ENCODE measurements around the gene MOSMO. TPM values are rescaled to one million over a fixed set of nuclear protein-coding genes. Genes with fewer than 3 reads are reported as not detected.

MOSMO gene
- total and polyA plus RNA-seq, 5 donors from 2014 or later: 3.9 to 13.1 (median 4.2) TPM

DNA sequence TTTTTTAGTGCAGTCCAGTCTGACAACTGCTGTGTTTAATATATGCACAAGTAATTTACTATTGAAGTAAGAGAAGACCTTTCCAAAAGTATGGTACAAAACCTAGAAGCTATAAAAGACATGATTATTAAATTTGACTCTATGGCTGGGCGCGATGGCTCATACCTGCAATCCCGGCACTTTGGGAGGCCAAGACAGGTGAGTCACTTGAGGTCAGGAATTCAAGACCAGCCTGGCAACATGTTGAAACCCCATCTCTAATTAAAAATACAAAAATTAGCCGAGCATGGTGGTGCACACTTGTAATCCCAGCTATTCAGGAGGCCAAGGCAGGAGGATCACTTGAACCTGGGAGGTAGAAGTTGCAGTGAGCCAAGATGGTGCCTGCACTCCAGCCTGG lies 43.1 kb downstream of the MOSMO start:
- Mint-ChIP-seq H3K36me3 (no peaks in the 10 kb centered on the region), H3K9me3 (no peaks in the 10 kb centered on the region), H3K27ac (no peak overlapping the region), H3K4me3 (no peak overlapping the region), H3K27me3 (no peaks in the 10 kb centered on the region), H3K4me1 (peaks cover 19 to 33% (median 26%) of the 10 kb centered on the region in 4 donors)
- no peaks in the 10 kb centered on the region for H3K36me3 ChIP-seq (ENCODE audit: control insufficient read depth, insufficient read depth, low read length)
- no peaks in the 10 kb centered on the region for H3K27me3 ChIP-seq (ENCODE audit: control insufficient read depth, insufficient read depth, low read length)
- DNase-seq (no peak), ATAC-seq (ENCODE audit: low read depth in 2 of 2) (no peak)
- no peak overlapping the region for H3K4me3 ChIP-seq (ENCODE audit: low read depth, low read length)
- H3K4me1 ChIP-seq (ENCODE audit: control insufficient read depth, insufficient read depth, low read length, poor library complexity, severe bottlenecking): peaks cover 16% of the 10 kb centered on the region
- no peaks in the 10 kb centered on the region for H3K9me3 ChIP-seq (ENCODE audit: control insufficient read depth in 2 of 2, low read length in 2 of 2)
- no peak overlapping the region for H3K27ac ChIP-seq (ENCODE audit: insufficient read depth, low read length, poor library complexity, severe bottlenecking)

DNA sequence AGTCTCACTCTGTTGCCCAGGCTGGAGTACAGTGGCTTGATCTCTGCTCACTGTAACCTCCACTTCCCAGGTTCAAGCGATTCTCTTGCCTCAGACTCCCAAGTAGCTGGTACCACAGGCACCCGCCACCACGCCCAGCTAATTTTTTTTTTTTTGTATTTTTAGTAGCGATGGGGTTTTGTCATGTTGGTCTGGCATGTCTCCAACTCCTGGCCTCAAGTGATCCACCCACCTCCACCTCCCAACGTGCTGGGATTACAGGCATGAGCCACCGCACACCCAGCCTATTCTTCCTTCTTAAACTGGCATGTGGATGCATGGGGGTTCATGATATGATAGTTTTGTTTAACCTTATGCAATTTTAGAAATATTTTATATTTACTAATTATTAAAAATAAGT lies 45.1 kb downstream of the MOSMO start:
- peaks cover 4% of the 10 kb centered on the region for H3K36me3 Mint-ChIP-seq
- no peaks in the 10 kb centered on the region for H3K27me3 ChIP-seq (ENCODE audit: control insufficient read depth, insufficient read depth, low read length)
- peaks cover 16% of the 10 kb centered on the region for H3K4me1 ChIP-seq (ENCODE audit: control insufficient read depth, insufficient read depth, low read length, poor library complexity, severe bottlenecking)
- H3K9me3 Mint-ChIP-seq: no peaks in the 10 kb centered on the region
- no peaks in the 10 kb centered on the region for H3K36me3 ChIP-seq (ENCODE audit: control insufficient read depth, insufficient read depth, low read length)
- H3K27ac Mint-ChIP-seq: no peak overlapping the region
- peak overlapping the region in 1 of 4 donors; percentile 36 for H3K4me3 Mint-ChIP-seq
- peaks cover 17 to 31% (median 26%) of the 10 kb centered on the region in 4 donors for H3K4me1 Mint-ChIP-seq
- H3K27me3 Mint-ChIP-seq: no peaks in the 10 kb centered on the region
- no peak for DNase-seq
- no peak overlapping the region for H3K27ac ChIP-seq (ENCODE audit: insufficient read depth, low read length, poor library complexity, severe bottlenecking)
- H3K9me3 ChIP-seq (ENCODE audit: control insufficient read depth in 2 of 2, low read length in 2 of 2): no peaks in the 10 kb centered on the region
- no peak for ATAC-seq (ENCODE audit: low read depth in 2 of 2)
- no peak overlapping the region for H3K4me3 ChIP-seq (ENCODE audit: low read depth, low read length)

GRCh38 chr16:22053921-22054341 lies 46.0 kb downstream of the MOSMO start:
- no peak for ATAC-seq (ENCODE audit: low read depth in 2 of 2)
- Histone ChIP-seq H3K27me3 (ENCODE audit: control insufficient read depth, insufficient read depth, low read length) (no peaks in the 10 kb centered on the region), H3K4me1 (ENCODE audit: control insufficient read depth, insufficient read depth, low read length, poor library complexity, severe bottlenecking) (peaks cover 16% of the 10 kb centered on the region), H3K36me3 (ENCODE audit: control insufficient read depth, insufficient read depth, low read length) (no peaks in the 10 kb centered on the region), H3K27ac (ENCODE audit: insufficient read depth, low read length, poor library complexity, severe bottlenecking) (no peak overlapping the region), H3K9me3 (ENCODE audit: control insufficient read depth in 2 of 2, low read length in 2 of 2) (no peaks in the 10 kb centered on the region), H3K4me3 (ENCODE audit: low read depth, low read length) (no peak overlapping the region)
- H3K4me3 Mint-ChIP-seq: no peak overlapping the region
- peaks cover 10% of the 10 kb centered on the region for H3K36me3 Mint-ChIP-seq
- peak in 1 of 3 donors; percentile 28 for DNase-seq
- H3K4me1 Mint-ChIP-seq: peaks cover 19 to 35% (median 27%) of the 10 kb centered on the region in 4 donors
- H3K27ac Mint-ChIP-seq: peak overlapping the region in 1 of 3 donors; percentile 75
- no peaks in the 10 kb centered on the region for H3K27me3 Mint-ChIP-seq
- H3K9me3 Mint-ChIP-seq: no peaks in the 10 kb centered on the region

DNA sequence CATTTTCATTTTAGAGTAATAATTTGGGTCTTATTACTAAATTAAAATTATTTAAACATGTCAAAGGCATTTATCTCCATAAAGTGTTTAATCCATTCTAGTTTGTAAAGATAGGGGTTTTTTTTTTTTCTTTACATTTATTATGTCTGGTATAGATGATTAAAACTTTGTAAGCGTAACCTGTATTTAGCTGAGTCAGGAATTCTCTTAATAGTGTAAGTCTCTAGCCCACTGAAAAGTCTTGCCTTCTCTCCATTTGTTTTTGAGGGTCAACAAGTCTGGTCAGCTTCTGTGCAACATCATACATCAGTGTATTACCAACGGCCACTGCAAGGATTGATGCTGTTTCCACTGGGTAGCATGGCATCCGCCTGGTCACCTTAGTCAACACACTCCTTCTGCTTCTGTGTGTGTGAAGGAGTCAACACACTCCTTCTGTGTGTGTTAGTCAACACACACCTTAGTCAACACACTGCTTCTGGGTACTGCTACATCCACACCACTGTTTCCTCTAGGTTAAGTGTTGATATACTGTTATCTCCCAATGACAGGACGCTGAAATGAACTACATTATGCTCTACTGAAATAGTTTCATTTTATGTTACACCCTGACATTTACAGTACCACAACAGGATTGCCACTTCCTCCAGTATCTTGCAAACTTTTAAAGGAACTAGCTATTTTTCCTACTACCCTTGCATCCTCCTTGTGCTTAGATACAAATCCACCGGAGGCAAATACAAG lies 47.1 kb downstream of the MOSMO start:
- peaks cover 10% of the 10 kb centered on the region for H3K36me3 Mint-ChIP-seq
- Histone ChIP-seq H3K27ac (ENCODE audit: insufficient read depth, low read length, poor library complexity, severe bottlenecking) (peak overlapping the region; percentile 33), H3K36me3 (ENCODE audit: control insufficient read depth, insufficient read depth, low read length) (no peaks in the 10 kb centered on the region), H3K4me3 (ENCODE audit: low read depth, low read length) (peak overlapping the region; percentile 52), H3K4me1 (ENCODE audit: control insufficient read depth, insufficient read depth, low read length, poor library complexity, severe bottlenecking) (peaks cover 16% of the 10 kb centered on the region), H3K9me3 (ENCODE audit: control insufficient read depth in 2 of 2, low read length in 2 of 2) (no peaks in the 10 kb centered on the region), H3K27me3 (ENCODE audit: control insufficient read depth, insufficient read depth, low read length) (no peaks in the 10 kb centered on the region)
- H3K9me3 Mint-ChIP-seq: no peaks in the 10 kb centered on the region
- peak overlapping the region; percentile 27 to 66 (median 58) for H3K4me3 Mint-ChIP-seq
- ATAC-seq (ENCODE audit: low read depth in 2 of 2) (peak; percentile 59 to 64), DNase-seq (peak in 1 of 3 donors; percentile 79)
- no peaks in the 10 kb centered on the region for H3K27me3 Mint-ChIP-seq
- peaks cover 18 to 33% (median 27%) of the 10 kb centered on the region in 4 donors for H3K4me1 Mint-ChIP-seq
- H3K27ac Mint-ChIP-seq: peak overlapping the region; percentile 72 to 83 (median 77)

- H3K4me1 ChIP-seq (ENCODE audit: control insufficient read depth, insufficient read depth, low read length, poor library complexity, severe bottlenecking): peaks cover 16% of the 10 kb centered on the region
- ATAC-seq (ENCODE audit: low read depth in 2 of 2) (no peak), DNase-seq (no peak)
- H3K4me1 Mint-ChIP-seq: peaks cover 18 to 40% (median 30%) of the 10 kb centered on the region in 4 donors
- H3K9me3 ChIP-seq (ENCODE audit: control insufficient read depth in 2 of 2, low read length in 2 of 2): no peaks in the 10 kb centered on the region
- H3K4me3 ChIP-seq (ENCODE audit: low read depth, low read length): no peak overlapping the region
- no peaks in the 10 kb centered on the region for H3K27me3 ChIP-seq (ENCODE audit: control insufficient read depth, insufficient read depth, low read length)
- no peaks in the 10 kb centered on the region for H3K27me3 Mint-ChIP-seq
- H3K36me3 ChIP-seq (ENCODE audit: control insufficient read depth, insufficient read depth, low read length): no peaks in the 10 kb centered on the region
- H3K27ac ChIP-seq (ENCODE audit: insufficient read depth, low read length, poor library complexity, severe bottlenecking): no peak overlapping the region
- peak overlapping the region in 1 of 4 donors; percentile 70 for H3K4me3 Mint-ChIP-seq
- peaks cover 10% of the 10 kb centered on the region for H3K36me3 Mint-ChIP-seq
- no peaks in the 10 kb centered on the region for H3K9me3 Mint-ChIP-seq
- H3K27ac Mint-ChIP-seq: no peak overlapping the region
Observed at GRCh38 chr16:22055881-22056280, 48.0 kb downstream of the MOSMO start.

DNA sequence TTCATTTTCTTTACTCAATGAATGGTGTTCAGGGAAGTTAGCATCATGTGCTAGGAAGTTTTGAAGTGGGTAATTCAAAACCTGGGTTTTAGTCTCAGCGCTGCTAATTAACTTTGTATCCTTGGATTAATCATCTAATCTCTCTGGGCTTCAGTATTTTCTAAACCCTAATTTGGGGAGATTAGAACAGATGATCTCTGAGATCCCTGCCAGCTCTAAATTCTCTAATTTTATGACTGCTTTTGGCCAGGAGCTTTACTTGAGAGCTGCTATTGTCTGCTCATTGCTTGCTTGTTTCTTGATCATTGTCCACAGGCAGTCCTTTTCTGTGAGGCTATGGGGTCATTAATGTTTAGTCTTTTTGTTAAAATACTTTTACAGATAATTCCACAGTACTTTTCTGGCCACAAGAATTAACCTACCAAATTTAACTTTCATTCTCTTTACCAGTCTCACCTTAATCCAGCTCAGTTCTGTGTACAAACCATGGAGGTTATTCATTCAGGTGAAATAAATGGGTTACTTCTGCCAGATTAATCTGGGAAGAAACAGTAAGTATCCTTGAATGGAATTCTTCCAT lies 56.1 kb downstream of the MOSMO start:
- no peaks in the 10 kb centered on the region for H3K9me3 ChIP-seq (ENCODE audit: control insufficient read depth in 2 of 2, low read length in 2 of 2)
- no peak for DNase-seq

DNA sequence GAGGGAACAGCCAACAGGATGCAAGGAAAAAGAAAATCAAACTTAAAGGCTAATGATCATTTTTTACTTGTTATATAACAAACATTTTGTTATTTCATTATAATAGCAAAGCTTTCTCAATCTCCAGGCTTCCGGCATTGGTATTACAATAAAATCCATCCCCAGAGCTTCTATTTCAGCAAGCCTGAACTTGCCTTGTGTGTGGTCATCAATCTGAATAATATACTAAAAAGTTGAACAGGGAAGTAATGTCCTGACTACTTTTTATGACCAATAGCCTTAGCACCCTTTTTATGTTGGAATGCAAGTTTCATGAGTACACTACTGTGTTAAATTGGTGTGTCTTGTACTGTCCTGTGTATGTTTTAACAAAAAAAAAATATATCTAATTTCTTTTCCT lies 57.3 kb downstream of the MOSMO start:
- Mint-ChIP-seq H3K27me3 (no peaks in the 10 kb centered on the region), H3K4me3 (no peak overlapping the region), H3K36me3 (peaks cover 11% of the 10 kb centered on the region), H3K27ac (no peak overlapping the region), H3K9me3 (peaks cover 0 to 6% (median 1%) of the 10 kb centered on the region in 7 donors), H3K4me1 (peaks cover 7 to 15% (median 8%) of the 10 kb centered on the region in 4 donors)
- no peaks in the 10 kb centered on the region for H3K9me3 ChIP-seq (ENCODE audit: control insufficient read depth in 2 of 2, low read length in 2 of 2)
- no peaks in the 10 kb centered on the region for H3K4me1 ChIP-seq (ENCODE audit: control insufficient read depth, insufficient read depth, low read length, poor library complexity, severe bottlenecking)
- H3K27me3 ChIP-seq (ENCODE audit: control insufficient read depth, insufficient read depth, low read length): no peaks in the 10 kb centered on the region
- no peak overlapping the region for H3K27ac ChIP-seq (ENCODE audit: insufficient read depth, low read length, poor library complexity, severe bottlenecking)
- no peak for DNase-seq
- no peak for ATAC-seq (ENCODE audit: low read depth in 2 of 2)
- no peak overlapping the region for H3K4me3 ChIP-seq (ENCODE audit: low read depth, low read length)
- peaks cover 4% of the 10 kb centered on the region for H3K36me3 ChIP-seq (ENCODE audit: control insufficient read depth, insufficient read depth, low read length)

More for the DNA sequence above, 56.1 kb downstream of the MOSMO start:
- Mint-ChIP-seq H3K4me1 (peaks cover 8 to 16% (median 10%) of the 10 kb centered on the region in 4 donors), H3K9me3 (peaks cover 0 to 6% (median 1%) of the 10 kb centered on the region in 7 donors), H3K4me3 (peak overlapping the region in 1 of 4 donors; percentile 24), H3K36me3 (peaks cover 11% of the 10 kb centered on the region), H3K27me3 (no peaks in the 10 kb centered on the region), H3K27ac (peak overlapping the region in 1 of 3 donors; percentile 52)
- no peak overlapping the region for H3K27ac ChIP-seq (ENCODE audit: insufficient read depth, low read length, poor library complexity, severe bottlenecking)
- H3K27me3 ChIP-seq (ENCODE audit: control insufficient read depth, insufficient read depth, low read length): no peaks in the 10 kb centered on the region
- H3K4me3 ChIP-seq (ENCODE audit: low read depth, low read length): no peak overlapping the region
- no peak for ATAC-seq (ENCODE audit: low read depth in 2 of 2)
- H3K4me1 ChIP-seq (ENCODE audit: control insufficient read depth, insufficient read depth, low read length, poor library complexity, severe bottlenecking): no peaks in the 10 kb centered on the region
- peaks cover 4% of the 10 kb centered on the region for H3K36me3 ChIP-seq (ENCODE audit: control insufficient read depth, insufficient read depth, low read length)
